SJSA1 (cell line): ENCODE data around the gene DUSP22. TPM values are rescaled to one million over a fixed set of nuclear protein-coding genes. Genes with fewer than 3 reads are reported as not detected.

Experiments
- DNase-seq, 2 experiments: peaks; one replicate each; pipeline ENCODE4 v3.0.0-alpha.2; 2015 to 2020; ENCODE audit warnings: low spot score in 2 of 2, low read depth in 1 of 2
- H3K27ac ChIP-seq: fragments of 250-450 bp; sonication (Bioruptor Pico); 2 replicates; pipeline ENCODE4 v1.5.1; 2020; ENCODE audit warnings: mild to moderate bottlenecking, moderate library complexity
- H3K27me3 ChIP-seq: fragments of 250-450 bp; sonication (Bioruptor Pico); replicated peaks from 2 replicates; pipeline ENCODE4 v1.5.1; 2020; ENCODE audit warnings: mild to moderate bottlenecking, moderate library complexity
- H3K36me3 ChIP-seq: fragments of 250-450 bp; sonication (Bioruptor Pico); 2 replicates; pipeline ENCODE4 v1.5.1; 2020; ENCODE audit warnings: mild to moderate bottlenecking
- H3K4me1 ChIP-seq: fragments of 250-450 bp; sonication (Bioruptor Pico); replicated peaks from 2 replicates; pipeline ENCODE4 v1.6.1; 2021; ENCODE audit warnings: mild to moderate bottlenecking
- H3K4me3 ChIP-seq: fragments of 250-450 bp; sonication (Bioruptor Pico); 2 replicates; pipeline ENCODE4 v1.5.1; 2020; ENCODE audit warnings: mild to moderate bottlenecking
- H3K9me3 ChIP-seq: fragments of 250-450 bp; sonication (Bioruptor Pico); replicated peaks from 2 replicates; pipeline ENCODE4 v1.5.1; 2020; ENCODE audit warnings: mild to moderate bottlenecking
- total RNA-seq: library from RNA; depleted of rRNA; stranded (reverse); fragments of >200 nt; shearing (Covaris generic); gene quantifications from 2 replicates; pipeline ENCODE4 v1.2.3, GENCODE V29; 2014

Gene DUSP22
- total RNA-seq, 1 experiment from 2014 or later: 13.2 TPM

GRCh38 chr6:304833-305370 lies 12.6 kb downstream of the DUSP22 start:
- no peaks in the 10 kb centered on the region for H3K27me3 ChIP-seq
- no peak overlapping the region for H3K27ac ChIP-seq
- H3K9me3 ChIP-seq: no peaks in the 10 kb centered on the region; the same call in 1 of the 2 replicates
- no peaks in the 10 kb centered on the region for H3K4me1 ChIP-seq
- no peak overlapping the region for H3K4me3 ChIP-seq
- no peak for DNase-seq
- 0 out of 2 replicates have a peak, but pooled peaks cover 5% of the 10 kb centered on the region for H3K36me3 ChIP-seq

GRCh38 chr6:305371-306206 lies 13.3 kb downstream of the DUSP22 start:
- H3K9me3 ChIP-seq: no peaks in the 10 kb centered on the region; the same call in 1 of the 2 replicates
- H3K27ac ChIP-seq: no peak overlapping the region
- no peak for DNase-seq
- H3K4me1 ChIP-seq: no peaks in the 10 kb centered on the region
- H3K4me3 ChIP-seq: no peak overlapping the region
- H3K27me3 ChIP-seq: no peaks in the 10 kb centered on the region
- 0 out of 2 replicates have a peak, but pooled peaks cover 5% of the 10 kb centered on the region for H3K36me3 ChIP-seq

- no peak for DNase-seq
- H3K27ac ChIP-seq: no peak overlapping the region
- H3K4me3 ChIP-seq: no peak overlapping the region
- H3K36me3 ChIP-seq: 0 out of 2 replicates have a peak, but pooled peaks cover 5% of the 10 kb centered on the region
- no peaks in the 10 kb centered on the region for H3K27me3 ChIP-seq
- H3K9me3 ChIP-seq: no peaks in the 10 kb centered on the region
- H3K4me1 ChIP-seq: no peaks in the 10 kb centered on the region
These were observed 14.4 kb downstream of the DUSP22 start for GRCh38 chr6:306641-307061.

- Histone ChIP-seq H3K27ac (no peak overlapping the region), H3K4me1 (no peaks in the 10 kb centered on the region), H3K27me3 (no peaks in the 10 kb centered on the region), H3K4me3 (no peak overlapping the region), H3K9me3 (no peaks in the 10 kb centered on the region), H3K36me3 (0 out of 2 replicates have a peak, but pooled peaks cover 5% of the 10 kb centered on the region)
- no peak for DNase-seq
These were observed 15.0 kb downstream of the DUSP22 start for GRCh38 chr6:307065-307814.

- no peak for DNase-seq
- no peaks in the 10 kb centered on the region for H3K27me3 ChIP-seq
- no peak overlapping the region for H3K4me3 ChIP-seq
- 0 out of 2 replicates have a peak, but pooled peaks cover 5% of the 10 kb centered on the region for H3K36me3 ChIP-seq
- no peak overlapping the region for H3K27ac ChIP-seq
- H3K9me3 ChIP-seq: no peaks in the 10 kb centered on the region
- H3K4me1 ChIP-seq: no peaks in the 10 kb centered on the region
These were observed 15.6 kb downstream of the DUSP22 start for GRCh38 chr6:307874-308273.

- Histone ChIP-seq H3K27me3 (no peaks in the 10 kb centered on the region), H3K27ac (no peak overlapping the region), H3K4me3 (no peak overlapping the region), H3K4me1 (no peaks in the 10 kb centered on the region), H3K36me3 (0 out of 2 replicates have a peak, but pooled peaks cover 5% of the 10 kb centered on the region), H3K9me3 (no peaks in the 10 kb centered on the region)
- no peak for DNase-seq
These were observed 16.0 kb downstream of the DUSP22 start for GRCh38 chr6:308307-308706.

GRCh38 chr6:308768-309167 lies 16.5 kb downstream of the DUSP22 start:
- H3K4me3 ChIP-seq: no peak overlapping the region
- no peak for DNase-seq
- H3K9me3 ChIP-seq: no peaks in the 10 kb centered on the region
- H3K4me1 ChIP-seq: no peaks in the 10 kb centered on the region
- H3K27me3 ChIP-seq: no peaks in the 10 kb centered on the region
- H3K36me3 ChIP-seq: 0 out of 2 replicates have a peak, but pooled peaks cover 5% of the 10 kb centered on the region
- no peak overlapping the region for H3K27ac ChIP-seq

GRCh38 chr6:309947-310346 lies 17.7 kb downstream of the DUSP22 start:
- H3K4me1 ChIP-seq: no peaks in the 10 kb centered on the region
- no peak overlapping the region for H3K27ac ChIP-seq
- H3K9me3 ChIP-seq: no peaks in the 10 kb centered on the region
- no peak for DNase-seq
- H3K27me3 ChIP-seq: no peaks in the 10 kb centered on the region
- H3K4me3 ChIP-seq: no peak overlapping the region
- 0 out of 2 replicates have a peak, but pooled peaks cover 2% of the 10 kb centered on the region for H3K36me3 ChIP-seq

GRCh38 chr6:310671-311070 lies 18.4 kb downstream of the DUSP22 start:
- Histone ChIP-seq H3K4me3 (no peak overlapping the region), H3K27ac (no peak overlapping the region), H3K27me3 (no peaks in the 10 kb centered on the region), H3K4me1 (no peaks in the 10 kb centered on the region), H3K36me3 (no peaks in the 10 kb centered on the region), H3K9me3 (no peaks in the 10 kb centered on the region)
- DNase-seq: no peak

- no peak overlapping the region for H3K4me3 ChIP-seq
- H3K9me3 ChIP-seq: no peaks in the 10 kb centered on the region
- DNase-seq: no peak
- H3K27ac ChIP-seq: no peak overlapping the region
- H3K36me3 ChIP-seq: no peaks in the 10 kb centered on the region
- no peaks in the 10 kb centered on the region for H3K27me3 ChIP-seq
- no peaks in the 10 kb centered on the region for H3K4me1 ChIP-seq
These were observed 19.5 kb downstream of the DUSP22 start for GRCh38 chr6:311679-312220.

GRCh38 chr6:313087-313486 lies 20.8 kb downstream of the DUSP22 start:
- no peaks in the 10 kb centered on the region for H3K9me3 ChIP-seq
- no peak for DNase-seq

GRCh38 chr6:313917-314316 lies 21.6 kb downstream of the DUSP22 start:
- no peak for DNase-seq
- Histone ChIP-seq H3K27me3 (no peaks in the 10 kb centered on the region), H3K4me3 (no peak overlapping the region), H3K9me3 (no peaks in the 10 kb centered on the region), H3K27ac (no peak overlapping the region), H3K4me1 (no peaks in the 10 kb centered on the region), H3K36me3 (no peaks in the 10 kb centered on the region)

More at GRCh38 chr6:313087-313486, 20.8 kb downstream of the DUSP22 start:
- no peaks in the 10 kb centered on the region for H3K4me1 ChIP-seq
- H3K27ac ChIP-seq: no peak overlapping the region
- no peaks in the 10 kb centered on the region for H3K27me3 ChIP-seq
- H3K4me3 ChIP-seq: no peak overlapping the region
- no peaks in the 10 kb centered on the region for H3K36me3 ChIP-seq

GRCh38 chr6:314377-314776 lies 22.1 kb downstream of the DUSP22 start:
- Histone ChIP-seq H3K4me1 (no peaks in the 10 kb centered on the region), H3K9me3 (no peaks in the 10 kb centered on the region), H3K27ac (no peak overlapping the region), H3K36me3 (no peaks in the 10 kb centered on the region), H3K4me3 (no peak overlapping the region), H3K27me3 (no peaks in the 10 kb centered on the region)
- no peak for DNase-seq
